Amniotic epithelial cell (primary cell): ENCODE measurements around the gene PNMA1.

Source experiments
- DNase-seq: peaks from one replicate; pipeline ENCODE4 v3.0.0-alpha.2; 2010; ENCODE audit warnings: low read depth

The PNMA1 gene

GRCh38 chr14:73713803-73714655 is at the start of gene PNMA1:
Gene PNMA1 (minus strand): TSS chr14:73714384. CDS start chr14:73713639, 745 bp downstream.
- peak; percentile 59 for DNase-seq

GRCh38 chr14:73763396-73763795 is 49.2 kb upstream of the PNMA1 start:
- no peak for DNase-seq

- DNase-seq, result no peak
Measured at GRCh38 chr14:73762375-73762822, 48.2 kb upstream of the PNMA1 start.

- DNase-seq, result no peak
Measured at GRCh38 chr14:73761618-73762355, 47.6 kb upstream of the PNMA1 start.

GRCh38 chr14:73760598-73761586 is 46.7 kb upstream of the PNMA1 start:
- no peak for DNase-seq

- peak; percentile 99 for DNase-seq
Measured at GRCh38 chr14:73759714-73760597, 45.8 kb upstream of the PNMA1 start.

GRCh38 chr14:73759183-73759713 is 45.1 kb upstream of the PNMA1 start:
- DNase-seq, result peak; percentile 51

- peak; percentile 68 for DNase-seq
Measured at GRCh38 chr14:73758392-73759182, 44.4 kb upstream of the PNMA1 start.

- DNase-seq, result no peak
Measured at GRCh38 chr14:73757876-73758391, 43.8 kb upstream of the PNMA1 start.

GRCh38 chr14:73757381-73757780 is 43.2 kb upstream of the PNMA1 start:
- DNase-seq, result no peak

- DNase-seq, result no peak
Measured at GRCh38 chr14:73755434-73756014, 41.3 kb upstream of the PNMA1 start.

- peak; percentile 80 for DNase-seq
Measured at GRCh38 chr14:73754911-73755360, 40.8 kb upstream of the PNMA1 start.

GRCh38 chr14:73753887-73754795 is 40.0 kb upstream of the PNMA1 start:
- peak; percentile 62 for DNase-seq

GRCh38 chr14:73753124-73753886 is 39.1 kb upstream of the PNMA1 start:
- DNase-seq, result peak; percentile 74

- peak; percentile 85 for DNase-seq
Measured at GRCh38 chr14:73752297-73752992, 38.3 kb upstream of the PNMA1 start.

GRCh38 chr14:73751157-73751691 is 37.0 kb upstream of the PNMA1 start:
- DNase-seq, result no peak
